Measurements from ENCODE around the gene HS2ST1.

The HS2ST1 gene

GRCh38 chr1:87144316-87144895 lies 230.0 kb downstream of the HS2ST1 start:
- no peak for DNase-seq

DNA sequence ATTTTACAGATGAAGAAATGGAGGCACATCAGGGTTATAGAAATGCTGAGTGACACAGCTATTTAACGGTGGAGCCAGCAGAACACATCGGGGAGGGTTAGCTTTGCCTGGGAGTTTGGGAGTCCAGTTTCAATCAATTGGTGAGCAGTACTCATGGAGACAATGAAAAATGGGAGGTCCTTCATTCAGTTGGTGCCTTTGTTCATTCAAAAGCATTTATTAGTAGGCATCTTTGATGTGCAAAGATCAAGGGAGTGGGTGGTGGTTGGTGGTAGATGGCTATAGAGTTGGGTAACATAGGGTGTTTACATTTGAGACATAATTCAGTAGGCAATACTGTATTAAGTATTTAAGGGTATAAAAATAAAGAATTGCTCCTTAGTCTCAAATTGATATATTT lies 230.5 kb downstream of the HS2ST1 start:
- no peak for DNase-seq

DNA sequence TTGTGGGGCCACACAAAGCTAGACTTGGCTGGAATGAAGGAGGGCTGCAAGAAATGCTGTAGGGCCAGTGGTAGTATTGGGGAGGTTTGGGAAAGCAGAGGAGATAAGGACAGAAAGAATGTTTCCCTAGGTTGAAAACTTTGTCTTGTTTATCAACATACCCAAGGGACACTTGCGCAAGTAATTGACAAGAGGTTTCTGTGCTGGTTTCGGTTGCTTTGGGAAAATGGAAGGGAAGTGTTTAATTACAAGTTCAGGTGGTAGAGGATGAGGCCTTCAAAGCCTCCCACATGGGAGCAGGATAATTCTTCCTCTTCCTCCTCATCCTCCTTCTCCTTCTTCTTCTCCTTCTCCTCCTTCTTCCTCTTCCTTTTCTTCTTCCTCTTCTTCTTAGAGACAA lies 232.1 kb downstream of the HS2ST1 start:
- no peak for DNase-seq

GRCh38 chr1:87146986-87147385 lies 232.6 kb downstream of the HS2ST1 start:
- no peak for DNase-seq

DNA sequence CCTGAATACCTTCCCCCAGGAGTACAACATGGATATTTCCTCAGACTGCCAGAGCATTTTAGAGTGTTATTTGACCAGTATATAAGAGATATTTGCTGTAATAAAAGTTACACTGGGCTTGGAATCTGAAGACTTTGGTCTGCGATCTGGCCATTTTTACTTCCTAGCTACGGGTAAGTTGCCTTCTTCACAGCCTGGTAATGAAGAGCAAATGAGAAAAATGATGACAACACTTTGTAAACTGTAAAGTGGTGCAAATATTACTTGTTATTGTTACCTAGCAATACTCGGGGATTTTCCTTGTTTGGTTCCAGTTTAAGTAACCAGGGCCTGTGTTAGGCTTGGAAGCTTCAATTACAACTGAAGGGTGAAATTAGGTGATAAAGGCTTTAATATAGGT lies 233.4 kb downstream of the HS2ST1 start:
- DNase-seq: no peak

DNA sequence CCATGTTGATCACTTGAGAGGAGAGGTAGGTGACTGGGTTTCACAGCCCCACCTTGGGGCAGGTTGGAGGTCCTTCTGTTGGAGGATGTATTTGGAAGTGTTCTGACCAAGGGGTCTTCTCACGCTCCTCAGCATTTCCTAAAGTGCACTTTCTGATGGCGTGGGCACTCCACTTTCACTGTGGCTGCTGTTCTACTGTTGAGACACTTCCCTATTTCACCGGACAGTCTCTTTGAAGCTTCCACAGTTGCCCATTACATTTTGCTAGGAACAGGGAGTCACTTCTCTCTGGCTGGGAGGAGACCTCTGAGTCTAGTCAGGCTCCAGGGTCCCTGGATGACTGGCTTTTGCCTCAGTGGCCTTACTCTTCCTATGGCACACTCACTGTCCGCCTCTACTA lies 234.2 kb downstream of the HS2ST1 start:
- no peak for DNase-seq

DNA sequence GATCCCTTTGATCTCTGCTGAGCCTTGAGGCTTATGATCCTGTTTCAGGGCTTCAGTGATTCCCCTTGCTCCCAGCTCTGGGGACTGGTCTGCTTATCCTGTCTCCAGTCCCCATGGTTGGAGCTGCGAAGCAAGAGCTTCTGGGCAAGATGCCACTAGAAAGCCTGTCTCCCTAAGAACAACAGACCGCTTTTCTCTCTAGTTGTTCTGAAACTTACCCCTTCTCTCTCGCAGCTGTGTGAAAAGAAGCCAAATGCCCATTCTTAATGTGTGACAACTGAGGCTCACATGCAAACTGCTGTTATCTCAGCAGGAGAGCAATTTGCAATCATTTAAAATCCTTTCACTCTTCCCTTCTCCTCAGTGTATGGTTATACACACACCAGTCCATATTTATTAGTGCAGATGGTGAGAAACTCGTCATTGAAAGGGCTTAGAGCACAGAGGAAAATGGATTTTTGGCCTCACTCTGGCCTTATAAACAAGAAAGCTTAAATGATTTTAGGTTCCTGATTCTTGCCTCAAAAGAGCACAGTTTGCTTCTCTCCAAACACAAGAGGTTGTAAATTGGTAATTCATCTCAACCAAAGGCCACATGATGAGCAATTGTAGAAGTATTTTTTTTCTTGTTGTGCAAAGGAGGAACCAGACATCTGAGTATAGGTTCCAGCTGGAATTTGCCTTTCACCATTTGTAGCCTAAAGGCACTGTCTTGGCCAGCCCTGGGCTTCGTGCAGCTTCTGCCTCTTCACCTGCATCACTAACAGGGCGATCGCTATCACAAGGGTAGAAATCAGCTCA lies 235.0 kb downstream of the HS2ST1 start:
- peak; percentile 41 for DNase-seq

DNA sequence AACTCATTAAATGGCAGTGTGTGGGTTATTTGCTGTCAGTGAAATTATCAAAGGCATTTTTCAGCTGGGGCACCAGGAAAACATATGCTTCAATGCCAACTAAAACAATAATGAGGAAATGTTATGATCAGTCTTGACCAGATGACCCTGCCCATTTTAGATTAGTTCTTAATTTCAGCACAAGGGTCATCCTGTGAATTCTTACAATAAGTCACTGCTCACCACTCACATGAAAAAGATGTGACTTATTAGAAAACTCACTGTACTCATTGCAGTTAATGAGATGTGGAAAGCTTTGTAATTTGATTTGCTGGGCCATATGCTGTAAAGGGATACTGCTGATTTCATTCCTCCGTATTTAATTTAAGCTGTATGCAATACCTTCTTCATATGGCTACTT lies 235.7 kb downstream of the HS2ST1 start:
- no peak for DNase-seq

GRCh38 chr1:87151500-87152421 lies 237.3 kb downstream of the HS2ST1 start:
- no peak for DNase-seq

DNA sequence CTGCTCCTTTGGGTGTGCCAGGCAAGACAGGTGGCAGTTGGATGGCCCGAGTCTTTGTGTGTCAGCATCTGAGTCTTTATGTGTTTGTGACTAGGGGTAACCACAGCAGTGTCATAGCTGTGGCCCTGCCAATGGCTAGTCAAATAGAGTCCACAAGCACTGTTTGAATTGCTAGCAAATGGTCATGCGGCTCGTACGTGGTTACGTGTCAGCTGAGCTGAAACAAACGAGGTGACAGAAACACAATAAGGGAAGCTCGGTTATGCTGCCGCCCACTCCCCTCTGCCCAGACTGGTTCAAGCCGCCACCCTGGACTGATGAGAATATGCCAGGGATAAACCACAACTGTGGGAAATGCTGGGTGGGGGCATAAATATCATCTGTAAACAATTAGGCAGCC lies 239.9 kb downstream of the HS2ST1 start:
- peak; percentile 39 for DNase-seq

- DNase-seq: peak; percentile 42
Observed at GRCh38 chr1:87155170-87155569, 240.7 kb downstream of the HS2ST1 start.

DNA sequence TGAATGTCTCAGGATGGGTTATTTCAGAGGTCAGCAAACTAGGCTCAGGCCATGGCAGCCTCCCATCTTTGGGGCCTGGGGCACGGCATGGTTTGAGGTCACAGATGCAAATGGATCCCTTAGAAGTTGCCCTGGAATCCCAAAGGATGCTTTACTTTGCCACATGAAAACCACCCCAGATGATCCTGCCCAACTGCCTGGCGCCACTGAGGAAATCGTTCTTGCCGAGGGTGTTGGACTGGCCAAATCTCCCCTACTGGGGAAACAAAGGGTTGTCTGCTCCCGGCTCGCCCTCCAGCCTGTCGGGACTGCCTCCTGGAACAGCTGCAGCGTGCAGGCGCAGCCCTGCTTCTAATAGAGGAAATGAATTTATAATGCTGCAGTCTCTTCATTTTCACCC lies 241.2 kb downstream of the HS2ST1 start:
- no peak for DNase-seq

DNA sequence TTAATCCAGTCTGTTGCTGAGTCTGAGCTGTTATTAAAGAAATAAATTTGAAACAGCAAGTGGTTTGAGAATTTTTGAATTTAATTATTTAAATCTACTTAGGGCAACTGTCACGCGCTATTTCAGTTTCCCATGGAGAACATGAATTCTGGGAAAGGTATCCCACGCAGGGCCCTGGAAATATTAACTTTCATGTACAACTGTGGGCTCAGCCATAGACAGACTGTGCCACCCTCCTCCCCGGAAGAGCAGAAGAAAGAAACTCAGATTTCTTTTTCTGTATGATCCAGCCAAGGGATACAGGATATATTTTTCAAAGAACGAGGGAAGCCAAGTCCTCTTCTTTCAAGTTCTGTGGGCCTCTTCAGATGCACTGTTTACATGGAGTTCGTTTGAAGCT lies 241.7 kb downstream of the HS2ST1 start:
- DNase-seq: no peak

DNA sequence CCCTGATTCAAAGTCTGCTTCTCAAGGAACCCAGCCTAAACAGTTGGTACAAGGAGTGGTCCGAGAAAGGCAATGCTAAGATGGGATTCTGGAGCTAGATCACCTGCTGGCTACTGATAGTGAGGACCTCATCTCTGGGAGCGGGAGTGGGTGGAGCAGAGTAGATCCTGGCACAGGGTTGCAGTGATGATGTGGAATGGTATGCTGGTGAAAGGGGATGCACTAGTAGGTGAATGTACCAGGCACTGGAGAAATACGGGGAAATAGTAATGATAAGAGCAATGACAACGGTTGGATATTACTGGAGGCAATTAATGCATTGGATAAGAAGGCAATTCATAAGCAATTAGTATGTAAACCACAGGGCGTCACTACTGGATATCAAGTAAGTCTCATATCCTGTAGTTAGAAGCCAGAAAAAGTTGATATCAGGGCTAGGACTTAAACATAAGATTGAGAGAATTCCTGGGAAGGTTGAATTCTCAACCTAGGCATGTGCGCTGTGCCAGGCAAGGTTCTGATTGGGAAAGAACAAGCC lies 245.0 kb downstream of the HS2ST1 start:
- no peak for DNase-seq

All from COR-L47 (cell line).